B cell (primary cell): ENCODE data around the gene RGL1.
A peak's percentile ranks its signal among the peaks of the same experiment; 100 is the strongest.

ENCODE experiments used
- EZH2 ChIP-seq: IDR thresholded peaks from 2 replicates; pipeline ENCODE4 v1.6.1; 2012; ENCODE audit warnings: borderline replicate concordance, low read depth, mild to moderate bottlenecking, moderate library complexity, low read length; ENCODE audit not compliant: insufficient read depth, poor library complexity, severe bottlenecking
- TF ChIP-seq, protein P1 (sequence below): fragments of 200-600 bp; IDR thresholded peaks from one replicate; pipeline ENCODE4 v1.8.0; 2022; ENCODE audit warnings: antibody characterized with exemption, mild to moderate bottlenecking

DNA sequence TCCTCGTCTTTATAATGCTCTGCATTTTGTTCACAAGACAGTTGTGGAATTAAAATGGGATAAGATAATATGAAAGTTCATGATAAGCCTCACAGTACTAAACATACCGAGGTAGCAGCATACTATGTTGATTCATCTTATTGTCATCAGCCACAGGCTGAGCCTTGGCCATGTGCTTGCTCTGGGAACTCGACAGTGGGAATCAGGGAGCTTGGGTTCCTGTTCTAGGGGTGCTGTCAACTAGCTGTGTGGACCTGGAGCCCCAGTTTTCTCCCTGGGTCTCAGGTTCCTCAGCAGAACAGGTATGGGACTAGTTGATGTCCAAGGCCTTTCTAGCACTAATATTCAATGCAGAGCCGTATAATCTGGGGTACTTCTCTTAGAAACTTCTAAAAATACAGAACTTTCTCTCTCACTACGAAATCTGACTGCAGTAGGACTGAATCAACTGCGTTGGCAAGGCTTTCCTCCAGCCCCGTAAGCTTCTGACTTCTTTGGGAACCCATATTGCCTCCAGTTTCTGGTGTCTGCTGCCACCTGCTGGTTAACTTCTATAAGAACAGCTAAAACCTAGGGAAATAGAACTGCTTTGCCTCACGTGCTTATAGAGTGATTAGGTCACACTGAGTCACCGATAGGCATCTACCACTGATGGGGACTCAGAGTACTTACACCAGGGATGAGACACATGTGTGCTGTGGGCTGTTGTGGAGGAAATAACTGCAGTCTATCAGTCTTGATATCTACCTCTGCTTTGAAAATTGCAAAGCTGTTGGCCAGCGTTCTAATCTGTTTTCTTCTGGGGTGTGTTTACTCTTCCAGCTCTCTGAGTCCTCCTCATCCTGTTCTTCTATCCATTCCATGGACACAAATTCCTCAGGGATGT lies 110.9 kb downstream of the RGL1 start:
- no peak for TF ChIP-seq EZH2
- TF ChIP-seq, protein P1, sequence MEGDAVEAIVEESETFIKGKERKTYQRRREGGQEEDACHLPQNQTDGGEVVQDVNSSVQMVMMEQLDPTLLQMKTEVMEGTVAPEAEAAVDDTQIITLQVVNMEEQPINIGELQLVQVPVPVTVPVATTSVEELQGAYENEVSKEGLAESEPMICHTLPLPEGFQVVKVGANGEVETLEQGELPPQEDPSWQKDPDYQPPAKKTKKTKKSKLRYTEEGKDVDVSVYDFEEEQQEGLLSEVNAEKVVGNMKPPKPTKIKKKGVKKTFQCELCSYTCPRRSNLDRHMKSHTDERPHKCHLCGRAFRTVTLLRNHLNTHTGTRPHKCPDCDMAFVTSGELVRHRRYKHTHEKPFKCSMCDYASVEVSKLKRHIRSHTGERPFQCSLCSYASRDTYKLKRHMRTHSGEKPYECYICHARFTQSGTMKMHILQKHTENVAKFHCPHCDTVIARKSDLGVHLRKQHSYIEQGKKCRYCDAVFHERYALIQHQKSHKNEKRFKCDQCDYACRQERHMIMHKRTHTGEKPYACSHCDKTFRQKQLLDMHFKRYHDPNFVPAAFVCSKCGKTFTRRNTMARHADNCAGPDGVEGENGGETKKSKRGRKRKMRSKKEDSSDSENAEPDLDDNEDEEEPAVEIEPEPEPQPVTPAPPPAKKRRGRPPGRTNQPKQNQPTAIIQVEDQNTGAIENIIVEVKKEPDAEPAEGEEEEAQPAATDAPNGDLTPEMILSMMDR, result peak; percentile 93
